Embryonic facial prominence (tissue), 1 donor: ENCODE results near the gene CHPF.
A peak's percentile ranks its signal among the peaks of the same experiment; 100 is the strongest.

Source experiments
- DNase-seq: peaks from one replicate; pipeline ENCODE4 v3.0.0-alpha.2; 2016; ENCODE audit errors: extremely low spot score

Gene CHPF

DNA sequence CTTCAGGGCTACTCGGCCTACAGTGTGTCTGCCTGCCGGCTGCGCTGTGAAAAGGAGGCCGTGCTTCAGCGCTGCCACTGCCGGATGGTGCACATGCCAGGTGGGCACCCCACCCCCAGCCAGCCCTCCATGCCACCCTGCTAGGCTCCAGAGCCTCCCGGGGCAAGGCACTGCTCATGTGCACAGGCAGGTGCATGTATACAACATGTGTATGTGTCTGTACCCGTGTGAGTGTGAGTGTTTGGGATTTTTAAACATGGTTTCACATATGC, 11.3 kb downstream of the CHPF start:
- no peak for DNase-seq

DNA sequence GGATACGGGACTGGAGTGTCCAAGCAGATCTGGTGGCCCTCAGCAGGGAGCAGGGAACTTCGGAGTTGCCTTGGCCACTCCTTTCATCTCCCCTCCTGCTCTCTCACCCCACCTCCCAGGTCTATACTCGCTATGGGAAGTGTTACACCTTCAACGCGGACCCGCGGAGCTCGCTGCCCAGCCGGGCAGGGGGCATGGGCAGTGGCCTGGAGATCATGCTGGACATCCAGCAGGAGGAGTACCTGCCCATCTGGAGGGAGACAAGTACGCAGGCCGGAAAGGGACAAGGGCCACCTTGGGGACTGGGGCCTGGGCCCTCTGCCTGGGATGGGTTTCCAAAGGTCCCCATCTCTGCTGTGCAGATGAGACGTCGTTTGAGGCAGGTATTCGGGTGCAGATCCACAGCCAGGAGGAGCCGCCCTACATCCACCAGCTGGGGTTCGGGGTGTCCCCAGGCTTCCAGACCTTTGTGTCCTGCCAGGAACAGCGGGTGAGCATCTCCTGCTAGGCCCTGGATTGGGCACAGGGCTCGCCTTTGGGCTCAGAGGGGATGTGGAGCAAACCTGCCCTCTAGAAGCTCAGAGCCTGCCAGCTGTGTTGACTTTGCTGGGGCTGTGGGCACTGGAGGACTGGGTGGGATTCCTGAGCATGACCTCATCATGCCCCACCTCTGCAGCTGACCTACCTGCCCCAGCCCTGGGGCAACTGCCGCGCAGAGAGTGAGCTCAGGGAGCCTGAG, 11.8 kb downstream of the CHPF start:
- DNase-seq, result no peak

DNA sequence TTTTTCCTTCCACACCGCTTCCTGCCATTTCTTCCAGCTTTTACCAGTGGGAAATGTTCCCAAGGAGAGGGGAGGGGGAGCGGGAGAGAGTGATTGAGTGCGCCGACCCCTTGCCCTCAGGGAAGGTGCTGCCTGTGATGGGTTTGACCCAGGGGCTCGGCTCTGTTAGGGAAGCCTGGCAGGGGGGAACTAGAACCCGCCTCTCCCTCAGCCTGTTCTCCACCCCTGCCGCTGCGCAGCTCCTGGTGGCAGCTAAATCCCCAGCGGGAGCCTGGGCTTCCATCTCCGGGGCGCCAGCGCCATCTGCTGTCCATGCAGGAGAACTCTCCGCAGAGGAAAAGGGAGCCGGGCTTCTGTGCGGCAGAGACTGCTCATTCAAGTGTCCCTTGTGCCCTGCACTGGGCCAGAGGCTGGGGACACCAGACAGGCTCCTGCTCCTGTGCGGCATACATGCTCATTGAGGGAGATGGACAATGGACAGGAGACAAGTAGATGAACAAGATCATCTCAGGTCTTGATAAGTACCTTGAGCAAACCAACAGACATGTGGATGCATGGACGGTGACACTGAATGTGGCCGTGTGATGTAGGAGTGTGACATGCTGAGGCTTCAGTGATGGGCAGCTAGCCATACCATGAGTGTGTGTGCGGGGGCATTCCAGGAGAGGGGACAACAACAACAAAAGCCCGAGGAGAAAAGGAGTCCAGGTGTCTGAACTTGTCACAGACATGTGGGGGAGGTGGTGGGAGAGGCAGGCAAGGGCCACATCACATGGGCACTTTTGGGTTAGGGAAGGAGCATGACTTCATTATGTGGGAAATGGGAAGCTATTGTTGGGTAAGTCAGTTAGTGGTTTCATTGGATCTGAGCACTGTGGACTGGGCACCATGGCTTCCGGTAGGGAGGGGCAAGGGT, 13.3 kb downstream of the CHPF start:
- peak; percentile 71 for DNase-seq

DNA sequence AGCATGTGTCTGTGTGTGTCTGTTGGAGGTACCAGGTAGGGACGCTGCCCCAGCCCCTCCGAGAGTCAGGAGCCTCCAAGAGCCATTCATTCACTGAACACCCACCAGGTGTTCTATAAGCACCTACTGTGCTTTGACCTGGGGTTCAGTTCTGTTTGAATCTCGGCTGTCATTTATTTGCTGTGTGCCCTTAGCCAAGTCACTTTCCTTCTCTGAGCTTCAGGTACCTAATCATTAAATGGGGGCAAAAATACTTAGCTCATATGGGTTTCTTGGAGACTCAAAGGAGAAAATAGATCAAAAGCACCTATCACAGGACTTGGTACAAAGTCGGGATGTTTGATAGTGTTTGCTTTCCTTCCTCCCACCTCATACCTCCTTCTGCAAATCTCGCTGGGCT, 16.1 kb downstream of the CHPF start:
- no peak for DNase-seq

DNA sequence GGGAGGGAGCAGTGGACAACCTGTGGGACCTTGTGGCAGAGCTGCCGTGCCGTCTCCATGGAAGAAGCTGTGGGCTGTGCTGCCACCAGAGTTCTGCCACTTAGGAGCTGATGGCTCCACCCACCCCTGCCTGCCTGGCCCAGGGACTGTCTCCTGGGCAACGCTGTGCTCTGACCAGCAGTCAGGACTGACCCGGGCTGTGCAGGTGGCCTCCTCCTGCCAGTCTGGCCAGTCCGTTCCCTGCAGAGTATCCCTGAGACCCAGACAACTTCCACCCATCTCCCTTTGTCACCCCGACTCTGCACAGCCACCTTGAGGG, 16.6 kb downstream of the CHPF start:
- DNase-seq, result no peak

DNA sequence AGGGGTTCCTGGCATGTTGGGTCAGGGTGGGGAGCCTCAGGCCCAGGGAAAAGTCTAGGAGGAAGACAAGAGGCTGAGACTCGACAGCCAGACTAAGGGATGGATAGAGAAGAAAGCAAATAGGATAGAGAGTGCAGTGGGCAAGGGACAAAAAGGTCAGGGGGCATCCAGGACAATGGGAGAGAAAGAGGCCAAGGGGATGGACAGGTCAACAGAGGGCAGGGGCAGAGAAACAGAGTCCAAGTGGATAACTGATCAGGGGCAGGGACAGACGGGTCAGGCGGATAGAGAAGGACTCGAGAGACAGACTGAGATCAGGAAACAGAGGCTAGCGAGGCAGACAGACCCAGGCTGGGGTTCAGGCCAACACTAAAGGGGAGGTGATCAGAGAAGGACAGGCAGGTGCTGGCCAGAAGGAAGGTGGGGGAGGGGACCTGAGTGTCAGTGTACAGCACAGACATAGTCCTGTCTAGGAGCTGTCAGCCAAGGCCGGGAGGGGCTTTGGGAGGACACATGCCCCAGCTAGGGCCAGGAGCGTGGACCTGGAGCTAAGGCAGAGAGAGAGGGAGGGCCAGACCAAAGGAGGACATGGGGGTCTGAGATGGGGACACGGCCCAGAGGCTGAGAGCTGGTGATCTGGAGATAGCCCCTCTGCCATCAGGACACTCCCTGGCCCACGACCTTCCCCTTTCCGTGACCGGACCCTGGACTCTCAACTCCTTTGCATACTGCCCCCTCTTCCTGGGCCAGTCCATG, 17.1 kb downstream of the CHPF start:
- DNase-seq, result no peak

DNA sequence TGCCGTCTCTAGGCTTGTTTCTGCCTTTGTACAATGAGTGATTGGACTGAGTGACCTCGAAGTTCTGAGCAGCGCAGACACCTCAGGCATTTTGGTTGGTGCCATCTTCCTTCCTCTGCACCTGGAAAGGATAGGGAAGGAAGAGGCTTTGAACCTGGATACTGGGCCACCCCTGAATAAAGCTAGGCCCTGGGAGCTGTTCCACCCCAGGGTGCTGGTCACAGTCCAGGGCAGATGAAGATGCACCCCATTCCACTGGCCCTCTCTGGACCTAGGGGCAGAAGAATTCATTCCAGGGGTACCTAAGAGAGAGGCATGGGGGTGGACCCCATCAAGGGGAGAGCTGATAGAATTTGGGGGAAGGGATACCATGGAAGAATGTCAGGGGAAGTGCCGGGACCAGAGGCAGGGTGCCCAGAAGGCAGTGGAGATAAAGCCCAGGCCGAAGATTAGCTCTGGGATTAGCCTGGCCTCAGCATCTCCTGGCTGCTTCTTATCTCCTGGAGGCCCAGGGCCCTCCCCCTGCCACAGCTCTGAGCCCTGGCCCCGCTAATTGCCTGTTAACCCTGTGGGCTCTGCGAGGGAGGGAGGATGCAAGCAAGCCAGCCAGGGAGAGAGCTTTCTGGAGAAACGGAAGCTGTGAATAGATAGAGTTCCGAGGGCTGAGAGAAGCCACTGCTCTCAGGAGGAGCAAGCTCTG, 17.9 kb downstream of the CHPF start:
- DNase-seq, result no peak

DNA sequence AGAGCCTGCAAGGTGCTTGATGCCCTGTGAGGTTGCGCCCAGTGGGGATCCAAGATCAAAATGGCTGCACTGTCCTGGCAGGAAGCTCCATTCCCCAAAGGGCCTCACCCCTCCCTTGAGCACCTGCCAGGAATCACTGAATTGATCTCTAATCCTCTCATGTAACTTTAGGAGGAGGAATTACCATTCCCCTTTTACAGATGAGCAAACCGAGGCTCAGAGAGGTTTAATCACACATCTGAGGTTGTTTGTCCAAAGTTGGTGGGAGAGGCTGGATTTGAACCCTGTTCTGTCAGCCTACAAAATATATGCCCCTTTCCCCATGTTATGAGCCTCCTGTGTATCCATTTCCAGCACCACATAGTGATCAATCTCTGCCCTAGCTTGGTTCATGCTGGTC, 18.8 kb downstream of the CHPF start:
- DNase-seq, result no peak

DNA sequence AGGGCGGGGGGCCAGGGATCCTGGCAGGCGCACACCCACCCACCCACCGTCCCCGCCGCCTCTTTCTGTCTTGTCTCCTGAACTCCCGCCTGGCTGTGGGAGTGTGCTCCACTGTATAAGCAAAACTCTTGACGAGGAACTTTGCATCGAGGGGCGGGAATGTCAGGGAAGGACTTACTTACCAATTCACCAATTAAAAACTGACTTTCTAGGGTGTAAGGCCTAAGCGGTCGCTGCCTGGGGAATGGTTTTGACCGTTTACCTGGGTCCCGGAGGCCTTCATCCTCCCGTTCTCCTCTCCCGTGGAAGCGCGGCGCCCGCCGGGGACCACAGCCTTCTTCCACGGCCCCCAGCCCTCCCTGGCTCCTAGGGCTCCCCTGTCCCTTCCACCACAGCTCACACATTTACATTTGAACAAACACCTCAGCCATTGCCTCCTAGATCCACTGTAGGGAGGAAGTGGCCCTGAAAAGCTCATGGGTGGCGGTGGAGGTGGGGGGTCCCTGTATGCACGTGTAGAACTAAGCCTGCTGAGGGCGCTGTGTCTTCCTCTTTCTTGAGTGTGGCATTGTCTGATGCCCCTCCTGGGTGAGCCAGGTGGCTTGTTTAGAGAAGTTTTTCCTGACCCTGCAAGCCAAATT, 20.5 kb downstream of the CHPF start:
- no peak for DNase-seq

DNA sequence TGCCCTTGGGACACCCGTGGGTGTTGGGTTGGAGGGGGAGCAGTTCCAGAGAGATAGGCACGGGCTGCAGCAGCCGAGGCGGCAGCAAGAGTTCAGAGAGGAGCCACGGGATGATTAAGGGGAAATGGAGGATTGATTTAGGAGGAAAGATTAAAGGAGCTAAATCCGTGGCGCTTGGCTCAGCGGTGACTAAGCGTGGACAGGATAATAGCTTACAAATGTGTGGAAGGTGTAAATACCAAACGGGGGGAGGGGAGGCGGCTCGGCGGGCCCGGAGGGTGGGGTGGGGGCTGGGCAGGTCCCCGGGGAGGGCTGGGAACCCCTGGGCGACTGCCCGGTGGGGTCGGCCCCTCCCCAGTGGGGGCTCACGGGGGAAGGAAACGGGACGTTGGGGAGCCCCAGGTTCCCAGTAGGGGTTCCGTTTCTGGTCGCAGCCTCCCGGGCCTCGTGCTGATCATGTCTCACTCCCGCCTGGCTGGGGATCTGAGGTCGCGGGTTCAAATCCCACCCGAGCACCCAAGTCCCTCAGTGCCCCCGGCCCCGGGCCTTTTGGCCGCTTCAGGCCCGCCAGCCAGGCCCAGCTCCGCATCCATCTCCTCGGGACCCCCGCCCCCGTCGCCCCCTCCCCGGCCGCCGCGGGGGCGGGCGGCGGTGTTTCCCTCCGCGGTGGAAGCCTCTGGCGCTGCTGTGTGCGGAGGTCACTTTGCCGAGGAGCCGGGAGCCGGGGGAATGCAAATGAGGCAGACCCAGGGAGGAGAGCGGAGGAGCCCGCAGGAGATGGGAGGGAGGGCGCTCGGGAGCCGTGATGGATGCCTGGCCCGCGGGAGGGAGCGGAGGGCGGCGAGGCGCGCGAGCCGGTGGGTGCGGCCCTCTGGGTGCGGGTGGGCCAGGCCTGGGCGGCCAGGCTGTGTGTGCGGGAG, 21.2 kb downstream of the CHPF start:
- DNase-seq, result no peak

DNA sequence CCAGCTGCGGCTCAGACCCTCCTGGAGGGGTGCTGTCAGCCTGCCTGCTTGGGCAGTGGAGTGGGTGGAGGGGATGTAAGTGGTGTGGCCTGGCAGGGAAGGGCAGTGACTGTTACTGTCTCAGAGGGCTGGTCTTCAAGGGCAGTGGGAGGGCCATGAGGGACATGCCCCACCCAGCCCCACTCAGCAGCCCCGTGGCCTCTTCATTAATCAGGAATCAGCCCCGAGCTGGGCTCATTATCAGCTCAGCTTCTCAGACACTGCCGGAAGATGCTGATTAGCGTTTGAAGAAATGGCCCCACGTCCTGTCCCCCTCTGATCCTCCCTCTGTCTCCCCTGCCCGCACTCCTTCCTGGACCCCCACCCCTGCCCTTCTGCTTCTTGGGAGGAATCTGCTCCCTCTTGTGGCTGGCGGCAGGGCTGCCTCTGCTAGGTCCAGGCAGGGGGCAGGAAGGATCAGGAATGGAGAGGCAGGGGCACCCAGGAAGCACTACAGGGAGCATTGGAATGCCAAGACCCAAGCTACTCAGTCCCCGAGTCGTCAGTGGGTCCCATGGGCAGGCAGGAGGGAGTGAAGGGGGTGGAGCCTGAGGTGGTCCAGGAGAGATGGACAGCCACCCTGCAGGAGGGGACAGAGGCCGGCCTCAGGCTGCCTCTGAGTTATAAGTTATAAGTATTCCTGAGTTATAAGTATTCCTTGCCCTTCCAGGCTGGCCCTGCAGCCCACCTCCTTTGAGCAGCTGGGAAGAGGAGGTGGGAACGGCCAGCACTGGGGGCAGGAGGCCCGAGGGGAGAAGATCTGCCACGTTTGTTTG, 22.3 kb downstream of the CHPF start:
- DNase-seq, result no peak

DNA sequence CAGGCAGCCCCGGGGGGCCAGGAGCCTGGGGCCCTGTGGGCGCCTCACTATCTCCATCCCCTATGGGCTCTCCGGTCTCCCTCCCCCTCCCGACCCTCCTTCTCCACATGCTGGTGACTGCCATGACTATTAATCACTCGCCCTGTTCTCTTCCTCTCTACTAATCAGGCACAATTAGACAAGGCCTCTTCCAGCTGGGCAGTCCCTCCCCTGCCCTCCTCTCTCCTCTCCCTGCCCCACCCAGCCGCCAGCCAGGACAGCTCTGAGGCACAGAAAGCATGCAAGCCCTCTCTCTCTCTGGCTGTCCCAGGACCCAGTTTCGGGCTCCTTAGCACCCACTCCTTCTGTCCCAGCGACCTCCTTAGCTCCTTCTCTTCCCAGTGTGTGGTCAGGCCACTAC, 23.5 kb downstream of the CHPF start:
- no peak for DNase-seq

DNA sequence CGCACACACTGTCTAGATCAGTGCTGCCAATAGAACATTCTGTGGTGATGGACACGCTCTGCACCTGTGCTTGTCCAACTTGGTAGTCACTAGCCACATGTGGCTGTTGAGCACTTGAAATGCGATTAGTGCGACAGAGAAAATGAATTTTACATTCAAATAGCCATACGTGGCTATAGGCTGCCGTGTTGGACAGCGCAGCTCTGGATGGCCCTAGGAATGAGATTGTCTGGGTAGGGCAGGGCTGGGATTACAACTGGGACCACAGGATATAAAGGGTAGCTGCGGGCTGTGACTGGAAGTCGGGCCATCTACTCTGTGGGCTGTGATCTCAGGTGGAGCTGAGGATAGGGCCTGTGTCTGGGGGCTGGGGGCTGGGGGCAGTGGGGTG, 24.1 kb downstream of the CHPF start:
- DNase-seq, result no peak

DNA sequence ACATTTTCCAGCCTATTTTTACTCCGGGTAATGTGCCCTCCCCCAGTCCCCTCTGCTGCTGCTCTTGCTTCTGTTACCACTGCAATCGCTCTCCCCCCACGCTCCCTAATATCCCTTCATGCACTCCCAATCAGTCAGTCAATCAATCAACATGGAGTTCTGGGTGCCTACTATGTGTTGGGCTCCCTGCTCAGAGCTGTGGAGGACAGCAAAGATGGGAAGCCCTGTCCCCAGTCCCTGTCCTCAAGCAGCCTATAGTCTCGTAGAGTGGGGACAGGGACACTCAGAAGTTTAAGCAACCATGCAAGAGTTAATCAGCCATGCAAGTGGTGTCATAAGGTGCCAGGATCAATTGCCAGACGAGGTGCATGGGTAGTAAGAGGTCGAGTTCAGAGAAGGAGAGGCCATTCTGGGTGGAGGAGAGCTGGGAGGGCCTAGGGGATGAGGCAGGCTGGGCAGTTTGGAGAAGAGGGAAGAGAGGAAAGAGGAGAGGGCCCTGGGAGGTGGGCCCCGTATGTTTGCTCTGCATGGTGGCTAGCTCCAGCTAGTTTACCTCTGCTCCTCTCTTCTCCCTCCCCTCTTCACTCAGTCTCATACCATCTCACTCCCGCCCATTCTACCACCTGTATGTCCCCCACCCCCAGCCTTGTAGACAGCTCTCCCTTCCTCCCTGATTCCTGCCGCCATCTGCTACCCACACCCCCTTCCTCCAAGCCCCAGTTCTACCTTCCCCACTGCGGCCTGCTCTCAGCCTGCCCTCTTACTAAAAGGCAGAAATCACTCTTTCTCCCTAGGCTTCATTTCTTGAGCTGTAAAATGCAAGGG, 25.4 kb downstream of the CHPF start:
- DNase-seq, result no peak

DNA sequence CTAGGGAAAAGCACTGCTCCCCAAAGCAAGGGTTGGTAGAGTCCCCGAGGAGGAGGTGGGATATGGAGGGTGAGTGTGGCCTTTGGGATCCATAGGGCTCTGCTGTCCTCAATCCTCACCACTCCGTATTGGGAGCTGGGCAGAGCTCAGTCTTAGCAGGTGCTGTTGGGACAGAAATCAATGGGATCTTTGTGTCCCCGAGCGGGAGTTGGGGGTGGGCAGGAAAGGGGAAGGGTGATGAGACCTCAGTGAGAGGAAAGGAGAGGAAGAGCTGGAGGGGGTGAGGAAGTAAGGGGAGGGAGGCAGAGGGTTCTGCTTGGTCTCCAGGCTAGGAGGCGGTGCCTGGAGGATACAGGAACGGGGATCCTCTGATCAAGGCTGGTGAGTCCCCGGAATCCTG, 26.7 kb downstream of the CHPF start:
- DNase-seq, result no peak

DNA sequence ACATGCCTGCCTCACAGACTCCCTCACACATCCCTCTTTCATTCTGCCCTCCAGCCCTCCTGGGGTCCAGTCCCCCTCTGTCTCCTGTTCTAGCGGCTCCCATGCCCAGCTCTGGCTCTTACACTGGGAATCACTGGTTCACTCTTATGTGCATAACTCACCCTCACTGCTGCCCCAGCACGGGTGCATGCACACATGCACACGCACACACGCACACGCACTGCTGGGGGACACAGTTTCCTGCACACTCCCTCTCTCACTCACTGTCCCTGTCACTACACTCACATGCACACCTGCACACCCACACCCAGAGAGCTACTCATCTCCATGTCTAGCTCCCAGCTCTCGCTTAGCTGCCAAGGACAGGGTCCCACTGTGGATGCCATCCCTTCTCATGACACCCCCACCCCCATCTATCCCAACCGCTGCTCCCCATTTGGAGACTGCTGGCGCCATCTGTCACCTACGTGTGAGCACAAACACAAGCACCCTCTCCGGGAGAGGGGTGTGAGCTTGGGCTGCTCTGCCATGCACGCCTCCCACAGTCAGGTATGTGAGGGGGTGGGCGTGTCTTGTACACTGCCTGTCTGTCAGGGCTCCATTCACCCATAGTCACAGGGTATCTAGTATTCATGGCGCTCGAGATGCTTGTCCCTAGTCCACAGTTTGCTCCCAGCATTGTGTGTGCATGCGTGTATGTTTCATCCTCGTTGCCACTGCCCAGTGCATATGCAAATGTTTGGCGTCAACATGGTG, 27.6 kb downstream of the CHPF start:
- no peak for DNase-seq

DNA sequence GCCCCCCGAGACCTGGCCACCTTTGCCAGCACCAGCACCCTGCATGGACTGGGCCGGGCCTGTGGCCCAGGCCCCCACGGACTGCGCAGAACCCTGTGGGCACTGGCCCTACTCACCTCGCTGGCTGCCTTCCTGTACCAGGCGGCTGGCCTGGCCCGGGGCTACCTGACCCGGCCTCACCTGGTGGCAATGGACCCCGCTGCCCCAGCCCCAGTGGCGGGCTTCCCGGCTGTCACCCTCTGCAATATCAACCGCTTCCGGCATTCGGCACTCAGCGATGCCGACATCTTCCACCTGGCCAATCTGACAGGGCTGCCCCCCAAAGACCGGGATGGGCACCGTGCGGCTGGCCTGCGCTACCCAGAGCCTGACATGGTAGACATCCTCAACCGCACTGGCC, 28.8 kb downstream of the CHPF start:
- DNase-seq, result no peak

DNA sequence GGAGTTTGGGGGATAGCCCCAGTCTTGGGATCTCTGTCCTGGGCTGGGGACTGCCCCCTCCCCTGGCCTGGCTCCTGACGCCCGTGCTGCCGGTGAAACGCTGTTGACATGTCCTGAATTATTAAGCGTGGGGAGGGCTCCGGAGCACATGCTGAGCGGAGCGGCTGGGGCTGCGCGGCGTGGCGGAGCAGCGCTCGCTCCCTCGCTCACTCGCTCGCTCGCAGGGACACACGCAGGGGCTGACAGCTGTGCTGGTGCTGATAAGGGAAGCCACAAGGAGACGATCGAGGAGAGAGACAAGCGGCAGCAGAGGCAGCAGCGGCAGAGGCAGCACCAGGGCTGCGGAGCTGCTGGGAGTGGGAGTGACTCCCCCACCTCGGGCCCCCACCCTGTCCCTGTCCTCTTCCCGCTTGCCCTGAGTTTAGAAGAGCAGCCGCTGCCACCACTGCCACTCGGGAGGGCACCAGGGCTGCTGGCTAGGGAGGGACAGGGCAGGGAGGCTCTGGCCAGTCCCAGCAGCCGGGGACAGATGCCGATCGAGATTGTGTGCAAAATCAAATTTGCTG, 29.3 kb downstream of the CHPF start, which contains the start of gene ASIC4:
Gene ASIC4, plus strand, starts transcription at position 287 of the 566 bp plus-strand sequence. Its CDS starts 243 bp downstream, at position 530.
- DNase-seq, result no peak
